NCI-H526 treated with DMSO at 0.1 percent for 48 hours (cell line): ENCODE results near the gene USP4.
"Not testable (repeated sequence)": the region's sequence is repeated elsewhere in the genome, so short reads cannot be mapped to it uniquely, and the experiment has no call there.

Experiments
- DNase-seq: peaks from one replicate; lab custom pipeline; 2025; lab: John Stamatoyannopoulos, UW

USP4 gene, protein sequence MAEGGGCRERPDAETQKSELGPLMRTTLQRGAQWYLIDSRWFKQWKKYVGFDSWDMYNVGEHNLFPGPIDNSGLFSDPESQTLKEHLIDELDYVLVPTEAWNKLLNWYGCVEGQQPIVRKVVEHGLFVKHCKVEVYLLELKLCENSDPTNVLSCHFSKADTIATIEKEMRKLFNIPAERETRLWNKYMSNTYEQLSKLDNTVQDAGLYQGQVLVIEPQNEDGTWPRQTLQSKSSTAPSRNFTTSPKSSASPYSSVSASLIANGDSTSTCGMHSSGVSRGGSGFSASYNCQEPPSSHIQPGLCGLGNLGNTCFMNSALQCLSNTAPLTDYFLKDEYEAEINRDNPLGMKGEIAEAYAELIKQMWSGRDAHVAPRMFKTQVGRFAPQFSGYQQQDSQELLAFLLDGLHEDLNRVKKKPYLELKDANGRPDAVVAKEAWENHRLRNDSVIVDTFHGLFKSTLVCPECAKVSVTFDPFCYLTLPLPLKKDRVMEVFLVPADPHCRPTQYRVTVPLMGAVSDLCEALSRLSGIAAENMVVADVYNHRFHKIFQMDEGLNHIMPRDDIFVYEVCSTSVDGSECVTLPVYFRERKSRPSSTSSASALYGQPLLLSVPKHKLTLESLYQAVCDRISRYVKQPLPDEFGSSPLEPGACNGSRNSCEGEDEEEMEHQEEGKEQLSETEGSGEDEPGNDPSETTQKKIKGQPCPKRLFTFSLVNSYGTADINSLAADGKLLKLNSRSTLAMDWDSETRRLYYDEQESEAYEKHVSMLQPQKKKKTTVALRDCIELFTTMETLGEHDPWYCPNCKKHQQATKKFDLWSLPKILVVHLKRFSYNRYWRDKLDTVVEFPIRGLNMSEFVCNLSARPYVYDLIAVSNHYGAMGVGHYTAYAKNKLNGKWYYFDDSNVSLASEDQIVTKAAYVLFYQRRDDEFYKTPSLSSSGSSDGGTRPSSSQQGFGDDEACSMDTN

DNA sequence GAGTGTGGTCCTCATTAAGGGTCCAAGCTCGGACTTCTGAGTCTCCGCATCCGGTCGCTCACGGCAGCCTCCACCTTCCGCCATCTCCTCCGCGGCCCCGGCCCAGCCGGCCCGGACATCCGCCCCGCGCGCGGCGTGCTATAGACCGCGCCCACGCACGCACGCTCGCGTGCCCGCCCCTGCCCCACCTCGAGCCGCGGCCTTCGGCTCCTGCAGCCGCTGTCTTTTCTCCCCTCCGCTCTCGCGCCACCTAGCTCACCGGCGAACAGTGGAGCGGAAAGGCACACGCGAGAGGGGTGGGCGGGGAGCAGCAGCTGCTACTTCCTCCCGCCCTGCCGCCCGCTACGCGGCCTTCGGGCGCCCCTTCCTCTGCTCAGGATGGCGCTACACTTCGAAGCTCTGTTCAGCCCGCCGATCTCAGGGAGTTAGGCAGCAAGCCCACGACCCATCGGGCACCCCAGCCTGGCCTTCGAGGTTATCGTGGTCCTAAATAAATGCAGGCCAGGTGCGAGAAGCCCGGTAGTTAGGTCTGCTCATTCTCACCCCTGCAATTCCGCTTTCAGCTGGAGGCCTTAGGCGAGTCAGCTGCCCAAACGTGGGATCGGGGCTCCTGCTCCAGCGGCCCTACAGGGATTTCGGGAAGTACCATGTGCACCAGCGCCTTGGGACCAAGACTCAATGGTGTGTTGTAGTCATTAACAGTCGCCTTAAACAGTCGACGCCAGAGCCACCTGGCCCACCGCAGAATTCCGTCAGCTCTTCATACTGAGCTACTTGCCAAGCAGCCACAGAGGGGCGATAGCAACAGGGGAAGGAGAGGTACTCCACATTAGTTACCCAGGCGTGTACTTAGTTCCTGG lies at the start of gene USP4:
Gene USP4 (minus strand): TSS at position 113 of the 860 bp plus-strand sequence. CDS start 29 bp downstream, at position 84.
- DNase-seq: peak; percentile 82

DNA sequence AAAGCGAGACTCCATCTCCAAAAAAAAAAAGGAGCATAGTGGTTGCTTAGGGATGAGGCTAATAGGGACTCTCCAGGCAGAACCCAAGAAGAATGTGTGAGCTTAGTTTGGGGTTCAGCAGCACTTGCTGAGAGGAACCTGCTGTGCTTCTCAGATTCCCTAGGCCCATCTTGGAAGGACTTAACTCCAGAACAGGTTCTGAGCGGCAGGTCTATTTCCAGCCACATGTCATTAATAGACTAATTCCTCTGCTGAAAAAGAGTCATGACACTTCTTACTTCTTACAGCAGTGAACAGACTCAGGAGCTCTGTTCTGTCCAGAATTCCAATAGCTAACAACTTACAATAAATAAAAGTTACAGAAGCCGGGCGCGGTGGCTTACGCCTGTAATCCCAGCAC lies 49.4 kb upstream of the USP4 start:
- DNase-seq: no peak

DNA sequence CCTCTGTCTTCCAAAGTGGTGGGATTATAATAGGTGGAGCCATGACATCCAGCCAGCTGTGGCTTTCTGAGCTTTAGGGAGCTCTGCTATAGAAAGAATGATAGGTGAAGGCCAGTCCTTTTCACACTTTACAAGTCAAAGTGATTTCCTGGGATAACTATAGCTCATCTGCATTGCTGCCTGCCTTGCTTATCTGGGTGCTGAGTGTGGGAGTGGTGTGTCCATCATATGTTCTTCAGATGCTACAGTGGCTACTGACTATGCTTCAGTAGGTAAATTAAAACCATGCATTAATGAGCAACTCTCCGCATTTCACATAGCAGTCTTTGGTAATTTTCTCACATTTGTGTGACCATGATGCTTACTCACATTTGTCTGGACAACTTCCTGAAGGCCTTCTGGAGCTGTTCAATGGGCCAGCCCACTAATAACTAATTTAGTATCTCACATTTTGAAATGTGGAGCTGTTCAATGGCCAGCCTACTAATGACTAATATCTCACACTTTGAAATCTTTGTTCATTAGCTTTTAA lies 48.5 kb upstream of the USP4 start:
- DNase-seq: no peak

DNA sequence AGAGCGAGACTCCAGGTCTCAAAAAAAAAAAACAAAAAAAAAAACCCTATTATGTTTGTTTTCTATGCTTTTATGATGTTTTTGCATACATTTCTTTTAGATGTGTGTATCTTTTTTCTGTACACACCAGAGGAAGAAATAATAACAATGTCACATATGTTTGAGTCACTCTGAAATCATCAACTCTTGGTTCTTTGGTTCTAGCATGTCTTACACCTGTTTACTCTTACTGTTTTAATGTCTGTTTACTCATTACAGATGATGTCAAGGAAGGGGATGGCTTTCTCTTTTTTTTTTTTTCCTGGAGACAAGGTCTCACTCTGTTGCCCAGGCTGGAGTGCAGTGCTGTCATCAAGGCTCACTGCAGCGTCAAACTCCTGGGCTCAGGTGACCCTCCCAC lies 47.9 kb upstream of the USP4 start:
- no peak for DNase-seq

DNA sequence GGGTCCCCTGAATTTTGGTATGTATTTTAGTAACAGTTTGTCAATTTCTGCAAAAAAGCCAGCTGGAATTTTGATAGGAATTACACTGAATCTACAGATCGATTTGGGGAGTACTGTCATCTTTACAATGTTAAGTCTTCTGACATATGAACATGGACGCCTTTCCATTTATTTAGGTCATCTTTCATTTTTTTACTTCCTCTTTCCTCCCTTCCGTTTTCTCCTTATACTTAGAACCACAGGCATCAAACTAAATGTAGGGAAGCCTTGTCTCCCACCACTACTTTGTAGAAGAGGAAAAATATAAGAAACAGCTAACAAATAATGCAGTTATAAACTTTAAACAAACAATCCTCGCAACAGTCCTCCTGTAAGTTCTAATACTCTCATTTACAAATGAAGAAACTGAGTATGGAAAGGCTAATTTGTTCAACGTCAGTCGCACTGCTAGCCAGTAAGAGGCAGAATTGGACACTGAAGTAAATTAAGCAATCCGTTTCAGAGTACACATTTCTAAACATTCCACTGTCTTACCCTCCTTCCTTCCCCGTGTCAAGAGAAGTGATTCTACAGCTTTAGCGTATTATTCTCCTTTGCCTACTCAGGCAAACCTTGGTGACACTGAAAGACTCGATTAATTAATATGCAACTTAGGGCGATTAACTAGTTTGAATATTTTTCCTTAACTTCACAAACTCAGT lies 46.4 kb upstream of the USP4 start:
- no peak for DNase-seq

DNA sequence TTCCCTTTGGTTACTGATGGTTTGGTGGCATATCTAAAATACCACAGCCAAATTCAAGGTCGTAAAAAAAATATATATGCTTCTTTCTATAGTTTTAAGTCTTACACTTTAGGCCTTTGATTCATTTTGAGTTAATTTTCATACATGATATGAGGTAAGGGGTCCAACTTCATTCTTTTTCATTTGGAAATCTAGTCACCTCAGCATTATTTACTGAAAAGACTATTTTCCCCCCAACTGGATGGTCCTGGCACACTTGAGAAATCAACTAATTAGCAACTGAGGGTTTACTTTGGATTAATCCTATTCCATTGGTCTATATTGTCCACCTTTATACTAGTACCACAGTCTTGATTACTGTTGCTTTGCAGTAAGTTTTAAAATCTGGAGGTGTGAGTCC lies 45.8 kb upstream of the USP4 start:
- no peak for DNase-seq

DNA sequence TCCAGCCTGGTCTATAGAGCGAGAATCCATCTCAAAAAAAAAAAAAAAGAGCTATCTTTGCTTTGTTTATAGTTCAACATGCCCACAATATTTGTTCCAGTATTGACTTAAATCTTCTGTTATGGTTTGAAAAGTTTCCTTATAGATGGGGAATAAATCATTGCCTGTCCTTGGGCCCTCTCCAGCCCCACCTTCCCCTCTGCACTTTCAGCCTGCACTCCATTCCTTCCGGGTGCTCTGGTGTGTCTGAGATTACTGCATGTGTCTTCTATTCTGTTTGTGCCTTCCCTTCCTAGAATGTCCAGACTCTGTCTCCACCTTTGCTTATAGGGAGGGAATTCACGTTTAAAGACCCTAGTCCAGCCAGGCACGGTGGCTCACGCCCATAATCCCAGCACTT lies 43.5 kb upstream of the USP4 start:
- no peak for DNase-seq

DNA sequence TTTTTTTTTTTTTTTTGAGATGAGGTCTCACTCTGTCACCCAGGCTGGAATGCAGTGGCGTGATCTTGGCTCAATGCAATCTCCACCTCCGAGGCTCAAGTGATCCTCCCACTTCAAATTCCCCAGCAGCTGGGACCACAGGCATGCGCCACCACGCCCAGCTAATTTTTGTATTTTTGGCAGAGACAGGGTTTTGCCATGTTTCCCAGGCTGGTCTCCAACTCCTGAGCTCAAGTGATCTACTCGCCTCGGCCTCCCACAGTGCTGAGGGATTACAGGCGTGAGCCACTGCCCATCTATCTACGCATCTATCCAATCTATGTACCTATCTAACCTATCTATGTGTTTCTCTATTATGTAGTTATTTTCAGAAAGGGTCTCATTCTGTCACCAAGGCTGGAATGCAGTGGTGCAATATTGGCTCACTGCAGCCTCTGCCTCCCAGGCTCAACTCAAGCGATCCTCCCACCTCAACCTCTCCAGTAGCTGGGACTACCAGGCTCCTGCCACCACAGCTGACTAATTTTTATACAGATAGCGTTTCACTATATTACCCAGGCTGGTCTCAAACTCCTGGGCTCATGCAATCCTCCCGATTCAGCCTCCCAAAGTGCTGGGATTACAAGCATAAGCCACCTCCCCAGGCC lies 38.5 kb upstream of the USP4 start:
- DNase-seq: no peak

DNA sequence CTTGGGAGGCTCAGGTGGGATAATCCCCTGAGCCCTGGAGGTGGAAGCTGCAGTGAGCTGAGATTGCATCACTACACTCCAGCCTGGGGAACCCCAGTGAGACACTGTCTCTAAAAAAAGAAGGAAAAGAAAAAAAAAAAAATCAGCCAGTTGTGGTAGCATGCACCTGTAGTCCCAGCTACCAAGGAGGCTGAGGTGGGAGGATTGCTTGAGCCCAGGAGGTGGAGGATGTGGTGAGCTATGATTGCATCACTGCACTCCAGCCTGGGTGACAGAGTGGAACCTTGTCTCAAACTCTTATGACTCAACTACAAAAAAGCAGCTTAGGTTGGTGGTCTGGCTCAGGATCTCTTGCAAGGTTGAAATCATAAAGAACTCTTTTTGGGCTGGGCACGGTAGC lies 37.6 kb upstream of the USP4 start:
- DNase-seq: no peak

DNA sequence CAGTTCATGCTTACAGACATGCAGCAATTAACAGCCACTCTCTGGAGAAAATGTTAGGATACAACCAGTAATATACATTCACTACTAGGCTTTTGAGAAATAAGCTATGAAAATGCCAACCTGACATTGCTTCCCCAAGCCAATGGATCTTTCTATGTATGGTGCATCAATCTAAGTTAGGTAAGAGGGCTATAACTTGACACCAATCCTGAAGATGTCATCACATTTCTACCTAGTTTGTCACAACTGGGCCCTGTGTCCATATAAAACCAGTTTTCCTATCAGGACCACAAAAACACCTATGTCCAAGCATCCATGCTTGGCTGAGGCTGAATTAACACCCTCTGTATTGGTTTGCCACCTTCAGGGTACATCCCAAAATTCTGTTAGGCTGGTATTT lies 32.1 kb upstream of the USP4 start:
- no peak for DNase-seq

DNA sequence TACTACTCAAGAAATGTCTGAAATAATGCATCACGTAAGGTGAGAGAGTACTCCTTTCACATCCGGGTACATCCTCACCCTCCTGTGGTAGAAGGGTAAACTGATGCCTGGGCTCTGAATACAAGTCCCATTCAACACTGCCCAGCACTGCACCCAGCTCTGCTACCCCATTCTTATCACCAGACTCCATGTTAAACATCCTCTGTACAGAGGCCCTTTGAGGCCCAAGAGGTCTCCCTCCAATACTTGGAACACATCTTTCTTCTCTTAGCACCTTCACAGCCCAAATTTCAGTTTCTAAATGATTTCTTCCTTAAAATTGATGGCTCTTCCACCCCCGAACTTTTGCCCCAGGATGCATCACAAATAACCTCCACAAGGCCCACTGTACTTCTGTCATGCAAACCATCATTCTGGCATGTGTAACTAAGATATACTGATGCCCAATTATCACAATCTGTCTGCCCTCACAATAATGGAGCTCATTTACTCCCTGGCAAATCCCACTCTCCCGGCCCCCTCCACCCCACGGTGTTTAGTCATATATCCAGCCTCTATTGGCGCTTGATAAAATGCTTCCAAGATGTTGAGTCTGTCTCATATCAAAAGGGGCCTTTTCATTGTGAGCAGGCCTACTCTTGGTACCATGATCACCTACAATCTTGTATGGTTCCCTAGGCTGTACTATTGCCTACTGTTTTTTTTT lies 30.9 kb upstream of the USP4 start:
- DNase-seq: no peak

DNA sequence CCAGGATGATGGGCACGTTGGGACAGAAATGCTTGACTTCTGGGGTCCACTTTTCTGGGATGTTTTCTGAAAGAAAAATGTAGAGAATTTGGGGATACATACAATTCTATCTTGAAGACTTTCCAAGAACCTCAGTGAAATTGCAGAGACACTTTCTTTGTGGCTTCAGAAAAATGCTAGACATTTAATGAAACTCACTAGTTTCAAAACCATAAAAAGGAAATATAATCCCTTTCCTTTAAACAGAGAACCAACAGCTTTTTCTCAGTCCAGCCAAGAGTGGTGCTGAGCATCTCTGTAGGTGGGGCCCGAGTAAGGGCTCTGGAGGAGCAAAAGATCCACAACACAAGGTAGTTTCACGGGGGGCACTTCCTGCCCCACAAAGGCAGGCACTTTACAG lies 22.7 kb upstream of the USP4 start:
- no peak for DNase-seq

DNA sequence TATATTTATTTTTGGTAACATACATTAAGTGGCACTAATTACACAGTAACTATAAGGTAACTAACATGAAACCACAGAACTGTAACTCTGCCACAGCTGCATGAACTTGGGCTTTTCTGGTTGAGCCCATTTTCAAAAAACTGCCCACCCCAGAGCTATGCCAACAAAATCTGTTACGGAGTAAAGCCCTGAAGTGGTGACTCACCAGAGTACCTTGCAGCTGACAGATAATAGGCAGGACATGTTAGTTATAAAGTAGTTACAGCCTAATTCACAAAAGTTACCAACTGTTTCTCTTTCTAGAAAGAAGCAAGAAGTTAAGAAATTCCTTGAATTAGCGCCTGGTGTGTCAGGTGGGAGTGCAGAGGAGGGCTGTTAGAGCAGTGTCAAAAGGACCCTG lies 19.8 kb upstream of the USP4 start:
- DNase-seq: no peak

DNA sequence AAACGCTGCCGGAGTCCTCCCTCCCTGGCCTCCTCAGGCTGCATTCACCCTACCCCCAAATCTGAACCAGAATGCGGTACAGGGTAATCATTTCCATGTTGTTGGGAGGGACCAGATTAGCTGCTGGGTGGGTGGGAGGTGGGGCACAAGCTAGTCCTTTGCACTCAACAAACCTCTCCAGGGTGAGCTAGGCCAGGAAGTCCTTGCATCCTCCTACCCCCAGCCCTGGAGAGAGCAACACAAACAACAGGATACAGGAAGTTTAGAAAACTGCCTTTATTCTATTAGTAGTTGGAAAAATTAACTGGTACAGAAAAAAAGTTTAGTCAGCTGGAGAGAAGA lies 19.0 kb upstream of the USP4 start:
- DNase-seq: no peak

DNA sequence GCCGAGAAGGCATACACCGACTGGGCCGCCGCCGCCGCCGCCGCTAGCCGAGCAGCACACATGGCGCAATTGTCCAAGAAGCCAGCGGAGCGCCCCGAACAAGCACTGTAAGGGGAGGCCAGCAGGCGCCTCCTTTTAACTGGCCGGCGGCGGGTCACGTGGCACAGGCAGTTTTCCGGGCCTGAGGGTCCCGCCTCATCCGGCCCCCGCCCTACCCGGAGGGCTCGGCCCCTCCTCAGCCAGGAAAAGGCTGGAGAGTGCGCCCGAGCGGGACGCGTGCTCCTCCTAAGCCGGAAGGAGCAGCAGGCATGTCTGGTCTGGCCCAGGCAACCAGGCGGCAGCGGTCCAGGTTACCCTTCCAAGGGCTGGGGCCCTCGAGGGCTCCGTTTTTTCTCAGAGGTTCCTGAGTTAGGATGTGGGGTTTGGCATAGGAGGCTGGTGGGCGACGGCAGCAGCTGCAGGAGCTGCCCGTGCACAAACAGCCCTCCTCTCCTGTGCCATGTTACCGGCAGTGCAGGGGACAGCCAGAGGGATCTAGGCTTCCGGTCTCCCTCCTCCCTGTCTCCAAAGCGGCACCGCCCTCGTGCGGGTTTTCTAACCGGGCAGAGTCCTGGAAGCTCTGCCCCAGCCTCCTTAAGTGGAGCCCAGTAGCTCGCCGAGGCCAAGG lies 18.5 kb upstream of the USP4 start, which contains the start of gene GPX1:
Gene GPX1 (minus strand): TSS at position 137 of the 667 bp plus-strand sequence. CDS start 75 bp downstream, at position 62.
- DNase-seq: peak; percentile 88

DNA sequence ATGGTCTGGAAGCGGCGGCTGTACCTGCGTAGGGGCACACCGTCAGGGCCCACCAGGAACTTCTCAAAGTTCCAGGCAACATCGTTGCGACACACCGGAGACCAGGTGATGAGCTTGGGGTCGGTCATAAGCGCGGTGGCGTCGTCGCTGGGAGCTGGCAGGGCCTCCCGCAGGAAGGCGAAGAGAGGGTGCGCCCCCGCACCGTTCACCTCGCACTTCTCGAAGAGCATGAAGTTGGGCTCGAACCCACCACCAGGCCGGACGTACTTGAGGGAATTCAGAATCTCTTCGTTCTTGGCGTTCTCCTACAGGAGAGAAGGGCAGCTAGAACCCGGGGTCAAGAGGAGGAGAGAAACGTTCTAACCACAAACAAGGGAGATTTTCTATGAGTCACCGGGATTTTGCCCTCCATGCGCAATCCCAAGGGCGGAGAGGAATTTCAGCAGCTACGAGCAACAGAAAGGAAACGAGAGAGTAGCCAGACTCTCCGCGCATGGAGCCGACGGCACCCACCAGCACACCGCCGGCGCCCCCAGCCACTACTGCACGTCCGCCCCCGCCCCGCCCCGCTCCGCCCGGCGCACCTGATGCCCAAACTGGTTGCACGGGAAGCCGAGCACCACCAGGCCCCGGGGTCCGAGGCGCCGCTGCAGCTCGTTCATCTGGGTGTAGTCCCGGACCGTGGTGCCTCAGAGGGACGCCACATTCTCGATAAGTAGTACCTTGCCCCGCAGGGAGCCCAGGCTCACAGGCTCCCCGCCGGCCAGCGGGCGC lies 17.8 kb upstream of the USP4 start:
- not testable (repeated sequence) for DNase-seq

DNA sequence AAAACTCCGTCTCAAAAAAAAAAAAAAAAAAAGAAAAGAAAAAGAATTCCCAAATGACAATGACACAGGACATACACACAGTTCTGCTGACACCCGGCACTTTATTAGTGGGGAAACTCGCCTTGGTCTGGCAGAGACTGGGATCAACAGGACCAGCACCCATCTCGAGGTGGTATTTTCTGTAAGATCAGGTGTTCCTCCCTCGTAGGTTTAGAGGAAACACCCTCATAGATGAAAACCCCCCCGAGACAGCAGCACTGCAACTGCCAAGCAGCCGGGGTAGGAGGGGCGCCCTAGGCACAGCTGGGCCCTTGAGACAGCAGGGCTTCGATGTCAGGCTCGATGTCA lies 17.2 kb upstream of the USP4 start:
- not testable (repeated sequence) for DNase-seq

DNA sequence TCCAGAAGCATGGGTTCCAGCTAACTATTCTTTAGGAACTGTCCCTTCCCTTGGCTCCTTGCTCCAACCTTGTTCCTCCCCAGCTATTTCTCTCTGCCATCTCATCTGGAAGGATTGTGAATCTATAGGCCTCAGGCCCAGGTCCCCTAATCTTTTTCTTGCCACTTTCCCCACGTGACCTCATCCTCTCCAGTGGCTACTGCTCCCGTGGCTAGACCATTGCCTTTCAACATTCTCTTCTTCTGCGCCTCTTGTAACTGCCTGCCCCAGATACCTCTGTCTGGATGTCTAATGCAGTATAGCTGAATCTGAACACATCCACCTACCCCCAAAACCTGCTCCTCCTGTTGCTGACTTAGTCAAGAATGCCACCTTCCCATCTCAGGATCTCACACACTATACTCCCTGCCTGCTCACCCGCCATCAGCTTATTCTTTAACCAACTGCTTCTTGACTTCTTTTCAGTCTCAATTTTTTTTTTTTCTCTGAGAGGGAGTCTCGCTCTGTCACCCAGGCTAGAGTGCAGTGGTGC lies 13.1 kb upstream of the USP4 start:
- no peak for DNase-seq
